OCI-LY1 (cell line): ENCODE measurements around the gene DHRS1.

ENCODE experiments used
- CTCF ChIP-seq: fragments of 200-600 bp; sonication (generic), shearing (Covaris generic); IDR thresholded peaks from 2 replicates; pipeline ENCODE4 v1.5.1; 2017; ENCODE audit warnings: mild to moderate bottlenecking, antibody characterized with exemption, low read length, moderate library complexity, mixed read lengths
- EZH2 ChIP-seq: fragments of 200-600 bp; sonication (generic), shearing (Covaris generic); IDR thresholded peaks from 2 replicates; pipeline ENCODE4 v1.8.0; 2017; ENCODE audit warnings: borderline replicate concordance, mixed run types, mild to moderate bottlenecking, antibody characterized with exemption, low read length, moderate library complexity, mixed read lengths

- no peak for TF ChIP-seq EZH2
- peak; percentile 79 for TF ChIP-seq CTCF
These were observed 3.0 kb downstream of the DHRS1 start for GRCh38 chr14:24296341-24297157.
